GM21526 (cell line): ENCODE results near the gene ATP2B2.
"Not testable (repeated sequence)": the region's sequence is repeated elsewhere in the genome, so short reads cannot be mapped to it uniquely, and the experiment has no call there.

ENCODE experiments used
- ATAC-seq: cut with Tn5 transposase; IDR thresholded peaks from one replicate; pipeline ENCODE4 v1.9.1; 2021; ENCODE audit warnings: moderate library complexity; ENCODE audit not compliant: unreplicated experiment, low FRiP score

ATP2B2 gene

DNA sequence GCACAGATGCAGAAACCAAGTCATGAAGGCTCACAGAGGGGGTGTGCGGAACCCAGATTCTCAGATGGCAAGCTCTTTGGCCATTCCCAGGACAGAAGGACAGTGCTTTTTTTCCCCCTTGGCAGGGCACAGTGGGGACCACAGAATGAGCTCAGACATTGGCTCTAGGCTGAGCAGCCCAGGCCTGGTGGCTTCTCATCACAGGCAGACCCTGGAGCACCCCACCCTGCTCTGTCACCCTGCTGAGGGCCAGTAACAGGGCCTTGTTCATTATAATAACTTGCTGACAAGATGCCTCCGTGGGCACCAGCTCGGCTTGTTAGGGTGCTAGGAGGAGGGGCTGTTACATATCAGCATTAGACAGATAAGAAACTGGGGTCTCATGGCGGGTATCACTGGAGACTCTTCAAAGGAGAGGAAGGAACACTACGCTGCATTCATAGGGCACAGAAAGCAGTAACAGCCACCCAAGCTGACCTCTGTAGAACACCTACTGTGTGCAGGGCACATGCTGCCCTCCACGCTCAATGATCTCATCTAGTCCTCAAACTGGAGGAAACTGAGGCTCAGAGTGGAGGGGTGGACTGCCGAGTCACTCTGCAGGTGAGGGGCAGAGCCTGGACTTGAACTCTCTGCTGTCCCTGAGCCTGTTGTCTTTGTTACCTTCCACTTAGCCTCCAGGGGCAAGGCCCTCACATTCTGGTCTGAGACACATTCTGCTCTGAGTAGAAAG, 114.6 kb downstream of the ATP2B2 start:
- ATAC-seq = no peak

DNA sequence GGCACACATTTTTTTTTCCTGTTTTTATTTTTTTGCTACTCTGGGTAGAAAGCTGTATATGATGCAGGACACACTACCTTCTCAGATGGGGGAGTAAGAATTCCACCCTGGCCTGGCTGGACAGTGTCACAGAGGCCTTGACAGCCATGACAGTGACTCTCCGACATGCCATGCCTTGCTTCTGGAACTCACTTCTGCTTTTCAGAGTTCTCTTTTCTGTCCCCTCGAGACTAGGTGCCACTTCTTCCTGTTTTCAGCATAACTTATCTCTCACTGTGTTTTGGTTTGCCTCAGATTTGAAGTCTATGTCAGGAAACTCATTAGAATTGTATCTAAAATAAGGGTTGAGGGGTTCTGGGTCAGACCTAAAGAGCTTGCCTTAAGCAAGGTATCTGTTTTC, 115.4 kb downstream of the ATP2B2 start:
- peak; percentile 71 for ATAC-seq

DNA sequence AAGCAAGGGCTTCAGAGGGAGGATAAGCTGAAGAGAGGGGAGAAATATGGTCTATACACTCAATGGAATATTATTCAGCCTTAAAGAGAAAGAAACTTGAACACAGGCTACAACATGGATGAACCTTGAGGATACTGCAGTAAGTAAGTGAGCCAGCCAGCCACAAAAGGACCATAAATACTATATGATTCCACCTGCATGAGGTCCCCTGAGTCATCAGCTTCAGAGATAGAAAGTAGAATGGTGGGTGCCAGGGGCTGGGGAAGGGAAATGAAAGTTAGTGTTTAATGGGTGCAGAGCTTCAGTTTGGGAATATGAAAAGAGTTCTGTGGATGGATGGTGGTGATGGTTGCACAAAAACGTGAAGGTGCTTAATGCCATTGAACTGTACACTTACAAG, 116.0 kb downstream of the ATP2B2 start:
- ATAC-seq = no peak

DNA sequence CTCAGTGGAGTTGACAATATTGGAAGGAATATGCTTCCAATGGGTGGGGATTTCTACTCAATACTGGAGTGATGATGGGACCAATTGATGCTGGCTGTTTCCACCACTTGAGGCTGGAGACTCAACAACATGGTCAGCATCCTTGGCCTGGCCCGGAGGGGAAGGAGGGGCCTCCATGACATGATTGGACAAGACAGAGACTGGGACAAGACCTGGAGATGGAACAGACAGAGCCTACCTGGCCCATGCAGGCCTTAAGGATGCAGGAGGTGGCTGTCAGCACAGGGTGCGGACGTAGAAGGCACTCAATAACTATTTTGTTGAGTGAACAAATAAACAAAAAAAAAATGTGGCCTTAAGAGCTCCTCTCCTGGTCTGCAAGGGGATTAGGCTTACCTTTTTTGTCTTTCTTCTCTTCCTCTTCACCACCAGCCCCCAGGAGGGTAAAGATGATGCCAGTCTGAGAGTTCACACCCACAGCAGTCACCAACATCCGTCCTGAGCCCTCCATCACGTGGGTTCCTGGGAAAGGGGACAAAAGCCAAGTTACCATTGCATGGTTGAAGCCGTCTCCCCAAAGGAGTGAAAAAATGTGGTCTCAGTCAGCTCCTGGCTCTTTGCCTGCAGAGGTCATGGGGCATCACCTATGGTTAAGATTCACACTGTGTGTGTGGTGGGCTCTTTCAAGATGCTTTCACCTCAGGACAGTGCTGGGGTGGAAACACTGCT, 117.3 kb downstream of the ATP2B2 start:
- no peak for ATAC-seq

DNA sequence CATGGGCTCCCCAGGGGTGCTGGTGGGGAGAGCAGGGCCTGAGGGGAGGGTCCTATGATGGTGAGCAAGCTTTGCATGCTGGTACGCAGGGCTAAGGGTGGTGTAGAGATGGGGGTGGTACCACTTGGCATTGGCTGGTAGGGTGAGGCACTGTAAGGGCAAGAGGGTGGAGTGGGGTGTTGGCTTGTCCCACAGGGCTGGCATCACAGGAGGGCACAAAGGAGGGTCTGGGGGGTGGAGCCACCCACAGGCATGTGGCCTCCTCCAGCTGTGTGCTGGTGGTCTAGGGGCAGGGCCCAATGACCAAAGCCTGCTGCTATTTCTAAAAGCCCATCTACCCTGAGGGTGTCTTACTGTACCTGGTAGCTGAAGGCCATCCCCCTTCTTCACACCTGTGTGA, 119.3 kb downstream of the ATP2B2 start:
- no peak for ATAC-seq

DNA sequence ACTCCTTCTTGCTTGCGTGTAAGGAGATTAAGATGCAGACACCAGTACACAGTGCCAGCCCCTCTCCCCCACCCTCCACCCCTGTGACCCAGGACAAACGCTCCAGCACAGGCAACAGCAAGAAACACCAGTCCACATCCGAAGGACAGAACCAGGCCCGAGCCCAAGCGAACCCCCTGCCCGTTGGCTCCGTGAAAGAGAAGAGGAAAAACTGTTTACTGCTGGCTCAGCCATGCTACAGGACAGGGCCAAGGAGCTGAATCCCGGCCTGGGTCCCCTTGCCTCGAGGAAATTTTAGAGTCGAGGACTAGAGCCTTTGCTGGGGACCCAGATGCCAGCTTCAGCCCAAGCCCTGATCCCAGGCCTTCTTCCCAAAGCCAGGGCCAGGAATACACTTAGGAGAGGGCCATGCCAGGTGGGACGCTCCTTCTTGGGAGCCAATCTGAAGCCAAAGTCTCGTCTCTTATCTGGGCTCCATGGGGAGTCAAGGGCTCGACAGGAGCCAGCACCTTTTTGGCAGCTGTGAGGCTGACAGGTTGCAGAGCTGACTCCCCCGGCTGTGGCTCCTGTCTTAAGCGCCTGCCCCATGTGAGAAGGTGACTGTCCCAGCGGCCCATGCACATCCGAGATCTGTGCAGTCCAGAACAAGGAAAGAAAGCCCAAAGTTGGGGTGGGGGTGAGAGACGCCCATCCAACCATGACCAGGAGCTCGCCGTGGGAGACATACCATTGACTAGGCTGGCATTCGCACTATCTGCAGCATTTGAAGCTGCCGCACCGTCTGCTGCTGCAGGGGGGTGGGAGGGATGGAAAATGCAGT, 120.6 kb downstream of the ATP2B2 start:
- no peak for ATAC-seq

DNA sequence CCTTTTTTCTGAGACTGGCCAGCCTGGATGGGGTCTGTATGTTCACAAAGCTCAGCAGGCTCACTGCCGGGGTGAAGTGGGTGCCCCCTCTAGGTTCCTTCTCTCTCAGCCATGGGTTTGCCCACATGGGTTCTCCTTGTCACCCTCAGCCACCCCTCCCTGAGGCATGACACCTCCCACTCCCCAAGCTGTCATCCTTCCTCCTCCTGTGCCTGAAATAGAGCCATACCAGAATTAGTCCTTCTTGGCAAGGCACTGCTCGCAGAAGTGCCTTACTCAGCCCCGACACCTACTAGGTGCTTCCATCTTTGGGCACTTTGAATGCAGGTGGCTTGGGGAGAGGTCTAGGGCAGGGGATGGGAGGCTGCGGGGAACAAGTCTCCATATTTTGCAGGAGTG, 121.5 kb downstream of the ATP2B2 start:
- ATAC-seq = no peak

DNA sequence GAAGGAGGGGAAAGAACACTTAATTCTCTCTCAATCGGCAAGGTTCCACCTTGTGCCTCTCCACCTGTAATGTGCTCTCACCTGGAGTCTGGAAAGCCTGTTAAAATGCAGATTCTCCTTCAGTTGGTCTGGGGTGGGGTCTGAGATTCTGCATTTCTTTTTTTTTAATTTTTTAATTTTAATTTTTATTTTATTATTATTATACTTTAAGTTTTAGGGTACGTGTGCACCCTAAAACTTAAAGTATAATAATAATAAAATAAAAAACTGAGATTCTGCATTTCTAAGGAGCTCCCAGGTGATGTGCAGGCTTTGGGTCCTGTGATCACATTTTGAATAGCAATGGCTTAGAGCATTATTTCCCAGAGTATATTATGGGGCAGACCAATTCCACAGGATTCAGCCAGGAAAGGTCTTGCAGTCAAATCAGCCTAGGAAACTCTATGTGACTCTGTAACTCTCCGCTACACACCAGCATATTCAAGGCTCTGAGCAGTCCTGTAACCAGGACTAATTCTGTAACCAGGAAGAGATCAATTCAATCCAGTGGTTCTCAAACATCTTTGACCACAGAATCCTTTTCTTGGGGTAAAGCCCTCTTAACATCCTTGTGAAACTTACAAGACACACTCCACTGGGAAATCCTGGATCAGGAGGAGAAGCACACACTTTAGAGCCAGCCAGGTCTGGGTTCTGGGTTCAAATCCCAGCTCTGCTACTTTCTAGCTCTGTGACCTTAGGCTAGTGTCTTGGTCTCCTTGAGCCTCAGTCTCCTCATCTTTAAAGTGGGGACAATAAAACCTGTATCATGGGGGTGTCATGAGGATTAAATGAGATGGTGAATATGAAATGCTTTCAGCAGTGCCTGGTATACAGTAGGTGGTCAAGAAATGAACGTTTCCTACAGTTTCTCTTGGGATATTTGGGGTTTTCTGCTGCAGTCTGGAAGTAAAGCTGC, 122.2 kb downstream of the ATP2B2 start:
- no peak for ATAC-seq

DNA sequence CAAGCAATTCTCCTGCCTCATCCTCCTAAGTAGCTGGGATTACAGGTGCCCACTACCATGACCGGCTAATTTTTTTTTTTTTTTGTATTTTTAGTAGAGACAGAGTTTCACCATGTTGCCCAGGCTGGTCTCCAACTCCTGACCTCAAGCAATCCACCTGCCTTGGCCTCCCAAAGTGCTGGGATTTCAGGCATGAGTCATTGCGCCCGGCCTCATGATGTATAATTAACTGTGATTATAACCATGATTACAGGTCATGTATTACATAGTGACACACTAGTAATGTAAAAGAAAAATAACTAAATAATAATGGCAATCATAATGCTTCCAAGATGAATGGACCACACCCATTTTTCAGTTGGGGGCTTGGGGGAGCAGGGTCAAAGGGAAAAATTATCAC, 122.9 kb downstream of the ATP2B2 start:
- not testable (repeated sequence) for ATAC-seq

DNA sequence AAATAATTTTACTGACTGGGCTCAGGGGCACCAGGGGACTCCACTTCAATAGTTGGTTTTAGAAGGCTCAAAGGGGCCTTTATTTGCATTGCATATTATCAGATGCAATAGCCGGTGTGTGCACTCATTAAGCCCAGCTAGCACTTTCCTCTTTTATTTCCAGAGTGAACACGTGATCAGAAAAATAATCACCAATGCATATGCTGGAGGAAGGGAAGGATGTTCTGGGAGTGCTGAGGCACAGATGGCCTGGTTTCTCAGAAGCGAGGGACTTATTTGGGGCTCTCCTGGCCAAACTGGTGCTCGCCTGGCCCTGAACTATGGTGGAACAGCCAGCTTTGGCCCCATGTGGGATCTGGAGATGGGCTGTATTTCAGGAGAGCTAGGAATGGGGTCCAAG, 124.0 kb downstream of the ATP2B2 start:
- ATAC-seq = no peak

DNA sequence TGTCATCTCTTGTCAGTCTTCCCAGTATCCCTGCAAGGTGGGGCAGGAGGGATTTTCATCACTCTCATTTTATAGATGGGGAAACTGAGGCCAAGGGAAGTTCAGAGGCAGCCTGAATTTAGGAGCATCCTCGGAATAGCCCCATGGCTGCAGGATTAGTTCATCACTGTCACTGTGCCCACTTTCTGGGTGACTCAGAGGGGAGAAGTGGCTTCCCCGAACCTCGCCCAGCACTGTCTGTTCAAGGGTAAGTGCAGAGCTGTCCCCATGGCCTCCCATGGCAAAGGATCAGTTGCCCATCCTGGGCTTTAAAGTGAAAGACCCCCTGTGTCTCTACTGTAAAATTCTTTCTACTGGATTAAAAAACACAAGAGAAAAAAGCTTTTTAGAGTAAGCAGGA, 124.5 kb downstream of the ATP2B2 start:
- no peak for ATAC-seq

DNA sequence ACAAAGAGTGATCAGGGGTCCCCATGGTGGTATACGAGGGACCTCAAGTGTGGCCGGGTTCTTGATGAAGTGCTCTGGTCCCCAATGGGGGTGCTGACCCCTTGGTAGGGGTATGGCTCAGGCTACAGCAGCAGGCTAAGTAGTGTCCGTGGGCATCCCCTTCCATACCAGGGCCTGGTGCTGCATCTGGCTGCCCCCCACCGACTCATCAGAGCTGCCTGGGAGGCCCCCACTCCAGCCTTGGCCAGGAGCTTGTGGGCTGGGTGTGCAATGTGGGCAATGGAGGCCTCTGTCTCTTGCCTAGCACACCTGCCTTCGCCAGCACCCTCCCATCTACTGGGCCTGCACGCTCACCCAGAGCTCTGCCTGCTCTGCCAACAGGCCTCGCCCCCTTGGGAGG, 125.4 kb downstream of the ATP2B2 start:
- ATAC-seq = no peak

DNA sequence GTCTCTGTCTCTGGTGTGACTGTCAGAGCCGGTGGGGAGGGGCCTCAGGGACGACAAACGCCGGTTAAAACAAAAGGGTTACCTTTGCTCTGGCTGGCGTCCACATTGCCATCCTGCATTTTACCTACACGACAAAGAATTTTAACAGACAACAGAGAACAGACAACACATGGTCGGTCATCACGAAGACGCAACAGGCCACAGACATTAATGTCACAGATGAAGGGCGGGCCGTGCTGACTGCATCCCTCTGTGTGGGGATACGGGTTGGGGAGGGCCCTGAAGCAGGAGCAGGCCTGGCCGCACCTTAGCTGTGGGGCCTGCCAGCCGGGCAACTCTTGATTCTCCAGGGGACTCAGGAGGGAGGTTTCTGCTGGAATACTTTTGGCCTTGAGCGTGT, 126.2 kb downstream of the ATP2B2 start:
- ATAC-seq = no peak

DNA sequence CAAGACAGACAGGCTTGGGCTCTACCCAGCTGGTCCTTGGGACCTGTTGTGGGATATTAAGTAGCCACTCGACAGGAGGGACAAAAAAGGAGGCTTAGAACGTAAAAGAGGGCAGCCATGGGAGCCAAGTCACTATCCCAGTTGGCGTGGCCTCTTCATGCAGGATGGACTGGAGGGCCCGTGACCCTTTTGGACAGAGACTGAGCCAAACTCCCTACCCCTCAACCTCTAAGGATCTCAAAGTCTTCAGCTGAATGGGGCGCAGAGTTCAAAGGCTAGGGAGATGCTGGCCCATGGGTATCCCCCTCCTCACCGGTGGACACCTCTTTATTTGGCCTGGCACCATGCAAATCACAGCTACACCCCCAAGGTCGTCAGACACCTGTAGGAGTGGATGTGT, 126.6 kb downstream of the ATP2B2 start:
- no peak for ATAC-seq

DNA sequence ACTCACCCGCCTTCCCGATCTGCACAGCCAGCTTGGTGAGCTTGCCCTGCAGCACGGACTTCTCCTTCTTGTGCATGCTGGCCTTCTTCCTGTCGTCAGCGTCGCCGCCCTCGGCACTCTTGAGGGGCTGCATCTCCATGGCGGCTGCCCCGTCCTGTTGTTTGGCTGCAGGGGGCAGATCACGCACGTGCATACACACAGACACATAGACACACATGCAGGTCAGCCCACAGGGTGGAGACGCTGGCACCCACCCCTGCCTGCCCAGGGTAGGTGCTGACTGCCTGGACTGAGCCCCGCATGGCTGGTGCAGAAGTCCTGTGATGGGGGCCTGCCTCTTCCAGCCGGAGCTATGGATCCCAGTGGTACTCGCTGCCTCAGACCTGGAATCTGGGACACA, 127.1 kb downstream of the ATP2B2 start:
- no peak for ATAC-seq

DNA sequence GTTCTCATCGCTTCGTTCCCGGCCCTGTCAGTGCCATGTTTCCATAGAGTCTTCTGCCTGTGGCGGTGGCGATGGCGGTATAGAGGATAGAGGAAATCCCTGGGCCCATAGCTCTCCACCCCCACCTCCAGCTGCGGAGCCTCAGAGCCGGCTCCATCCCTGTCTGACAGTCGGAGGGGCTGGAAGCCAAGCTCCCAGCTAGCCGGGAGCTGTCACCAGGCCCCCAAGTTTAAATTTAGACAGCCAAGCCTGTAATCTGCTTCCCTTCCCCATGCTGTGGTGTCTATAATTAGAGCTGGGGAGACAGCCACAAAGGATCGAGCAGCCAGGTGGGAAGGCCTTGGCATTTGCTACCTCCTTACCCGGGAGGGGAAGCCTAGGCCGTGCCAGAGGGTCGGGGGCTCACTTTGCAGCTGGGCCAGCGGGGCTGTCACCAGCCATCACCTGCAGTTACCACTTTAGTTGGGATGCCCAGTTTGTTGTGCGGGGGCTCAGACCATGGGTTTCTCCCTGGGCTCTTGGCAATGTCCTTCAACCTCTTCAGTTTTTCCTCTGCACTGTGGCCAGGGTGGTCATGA, 128.1 kb downstream of the ATP2B2 start:
- no peak for ATAC-seq

DNA sequence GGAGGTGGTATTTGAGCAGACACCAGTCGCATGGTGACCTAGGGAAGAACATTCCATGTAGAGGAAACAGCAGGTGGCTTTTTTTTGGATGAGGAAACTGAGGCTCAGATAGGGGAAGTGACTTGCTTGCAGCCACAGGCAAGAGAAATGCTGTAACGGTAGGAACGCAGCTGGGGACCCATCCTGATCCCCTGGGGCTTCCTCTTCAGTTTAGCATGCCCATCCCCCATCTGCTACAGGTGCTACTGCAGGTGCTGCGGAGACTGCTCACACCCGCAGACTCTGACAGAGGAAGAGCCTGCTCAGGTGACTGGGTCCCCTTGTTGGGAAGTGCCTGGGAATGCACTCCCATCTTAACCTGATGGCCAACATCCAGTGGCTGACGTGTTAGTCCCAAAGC, 129.0 kb downstream of the ATP2B2 start:
- ATAC-seq = no peak

DNA sequence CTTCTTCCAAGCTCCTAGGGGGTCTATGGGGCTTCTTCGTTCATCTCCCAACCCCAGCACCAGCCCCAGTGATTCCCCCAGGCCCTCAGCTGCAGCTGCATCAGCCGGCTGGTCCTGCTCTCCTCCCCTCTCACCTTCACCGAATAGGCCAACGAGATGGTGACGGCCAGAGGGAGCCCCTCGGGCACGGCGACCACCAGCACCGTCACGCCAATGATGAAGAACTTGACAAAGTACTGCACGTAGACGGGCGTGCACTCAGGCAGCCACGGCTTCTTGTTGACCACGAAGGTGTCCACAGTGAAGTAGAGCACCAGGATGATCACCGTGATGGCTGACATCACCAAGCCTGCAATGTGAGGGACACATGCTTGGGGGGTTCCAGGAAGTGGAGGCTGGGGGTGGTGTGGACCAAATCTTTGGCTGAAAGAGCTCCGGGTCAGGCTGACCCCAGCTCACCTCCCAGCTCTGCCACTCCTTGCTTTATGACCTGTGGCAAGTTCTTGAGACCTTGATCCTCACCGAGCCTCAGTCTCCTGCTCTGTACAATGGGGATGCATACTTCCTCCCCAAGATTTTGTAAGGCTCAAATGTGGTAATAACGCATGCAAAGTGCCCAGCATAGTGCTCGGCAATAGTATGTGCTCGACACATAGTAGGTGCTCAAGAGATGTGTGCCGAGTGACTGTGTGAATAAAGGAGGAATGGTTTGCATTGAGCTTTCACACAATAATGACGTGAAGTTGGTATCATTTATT, 129.9 kb downstream of the ATP2B2 start:
- no peak for ATAC-seq

DNA sequence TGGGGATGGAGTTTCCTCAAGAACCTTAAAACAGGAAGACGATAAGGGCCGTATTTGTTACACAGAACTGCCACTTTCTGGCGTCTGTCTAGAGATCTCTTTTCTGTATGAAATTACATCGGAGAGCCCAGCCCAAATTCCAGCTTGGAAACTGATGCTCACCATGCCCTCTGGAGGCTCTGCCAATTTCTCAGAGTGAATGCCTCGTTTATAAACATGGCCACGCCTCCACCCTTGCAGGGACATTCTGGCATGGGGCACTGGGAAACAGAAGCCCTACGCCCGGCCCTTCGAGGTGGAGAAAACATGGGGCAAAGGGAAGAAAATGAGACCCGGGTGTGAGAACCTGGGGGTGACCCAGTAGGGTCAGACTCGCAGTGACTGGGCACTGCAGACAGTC, 131.1 kb downstream of the ATP2B2 start:
- no peak for ATAC-seq
